Neural cell (in vitro differentiated cells): ENCODE data around the gene GPR63. TPM values are rescaled to one million over a fixed set of nuclear protein-coding genes. Genes with fewer than 3 reads are reported as not detected.

Experiments used
- H2AFZ ChIP-seq: fragments of 200-600, 300-800 bp; sonication (generic), shearing (Covaris generic); 2 replicates; pipeline ENCODE4 v1.6.0; 2014; ENCODE audit warnings: low read depth, mild to moderate bottlenecking, antibody characterized with exemption, low read length, moderate library complexity
- H3F3A ChIP-seq: fragments of 200-600 bp; shearing (Covaris generic); 2 replicates; pipeline ENCODE4 v1.6.1; 2016; ENCODE audit warnings: mild to moderate bottlenecking, moderate library complexity, mixed read lengths, antibody characterized with exemption, low read length; ENCODE audit not compliant: insufficient read depth, poor library complexity, severe bottlenecking
- H3K27ac ChIP-seq: fragments of 200-600, 300-800 bp; sonication (generic), shearing (Covaris generic); 2 replicates; pipeline ENCODE4 v1.5.1; 2014; ENCODE audit warnings: mild to moderate bottlenecking, low read length, moderate library complexity
- H3K27me3 ChIP-seq: fragments of 300-800, 200-600 bp; sonication (generic), shearing (Covaris generic); 2 replicates; pipeline ENCODE4 v1.6.0; 2014; ENCODE audit warnings: mild to moderate bottlenecking, low read depth, low read length, moderate library complexity; ENCODE audit not compliant: insufficient read depth
- H3K36me3 ChIP-seq: fragments of 300-800, 200-600 bp; sonication (generic), shearing (Covaris generic); 2 replicates; pipeline ENCODE4 v1.5.1; 2014; ENCODE audit warnings: mild to moderate bottlenecking, antibody characterized with exemption, low read length, moderate library complexity; ENCODE audit not compliant: insufficient read depth
- H3K4me2 ChIP-seq: fragments of 300-800, 200-600 bp; sonication (generic), shearing (Covaris generic); 2 replicates; pipeline ENCODE4 v1.6.0; 2014; ENCODE audit warnings: mild to moderate bottlenecking, low read length
- H3K4me3 ChIP-seq: fragments of 300-800, 200-600 bp; sonication (generic), shearing (Covaris generic); 2 replicates; pipeline ENCODE4 v1.5.1; 2014; ENCODE audit warnings: mild to moderate bottlenecking, low read length, moderate library complexity
- H3K79me2 ChIP-seq: fragments of 200-600 bp; shearing (Covaris generic); replicated peaks from 2 replicates; pipeline ENCODE4 v1.6.0; 2014; ENCODE audit warnings: mild to moderate bottlenecking, low read length, moderate library complexity; ENCODE audit not compliant: insufficient read depth
- H3K9ac ChIP-seq: fragments of 300-800, 200-600 bp; sonication (generic), shearing (Covaris generic); 2 replicates; pipeline ENCODE4 v1.6.1; 2016; ENCODE audit warnings: mild to moderate bottlenecking, low read length, mixed read lengths
- H3K9me2 ChIP-seq: fragments of 200-600 bp; shearing (Covaris generic); 2 replicates; pipeline ENCODE4 v1.6.1; 2016; ENCODE audit warnings: mild to moderate bottlenecking, low read length, mixed read lengths; ENCODE audit not compliant: insufficient read depth
- H3K9me3 ChIP-seq: fragments of 200-600, 300-800 bp; sonication (generic), shearing (Covaris generic); 2 replicates; pipeline ENCODE4 v1.6.1; 2016; ENCODE audit warnings: mild to moderate bottlenecking, mixed run types, low read length, moderate library complexity, mixed read lengths
- H4K20me1 ChIP-seq: fragments of 200-600 bp; shearing (Covaris generic); 2 replicates; pipeline ENCODE4 v1.6.1; 2016; ENCODE audit warnings: mild to moderate bottlenecking, mixed run types; ENCODE audit not compliant: insufficient read depth
- CTCF ChIP-seq: fragments of 450-650 bp; IDR thresholded peaks from 2 replicates; pipeline ENCODE4 v1.5.1; 2014; ENCODE audit warnings: antibody characterized with exemption, mild to moderate bottlenecking, moderate library complexity; ENCODE audit not compliant: poor library complexity, severe bottlenecking
- EP300 ChIP-seq: fragments of 450-650 bp; conservative IDR thresholded peaks from 2 replicates; pipeline ENCODE4 v1.6.1; 2014; ENCODE audit warnings: antibody characterized with exemption, mild to moderate bottlenecking, moderate library complexity; ENCODE audit not compliant: poor library complexity, severe bottlenecking
- EZH2 ChIP-seq: fragments of 200-600, 300-800 bp; shearing (Covaris generic), sonication (generic); IDR thresholded peaks from 2 replicates; pipeline ENCODE4 v1.6.1; 2014; ENCODE audit warnings: antibody characterized with exemption, low read length, borderline replicate concordance, mild to moderate bottlenecking; ENCODE audit not compliant: insufficient read depth, poor library complexity, severe bottlenecking
- MXI1 ChIP-seq: fragments of 450-650 bp; conservative IDR thresholded peaks from 2 replicates; pipeline ENCODE4 v1.6.1; 2014; ENCODE audit warnings: antibody characterized with exemption, mild to moderate bottlenecking; ENCODE audit not compliant: poor library complexity, severe bottlenecking
- POLR2AphosphoS5 ChIP-seq: IDR thresholded peaks from 2 replicates; pipeline ENCODE4 v1.6.1; 2012
- RAD21 ChIP-seq: fragments of 450-650 bp; conservative IDR thresholded peaks from 2 replicates; pipeline ENCODE4 v1.6.1; 2014; ENCODE audit warnings: antibody characterized with exemption, mild to moderate bottlenecking, moderate library complexity
- REST ChIP-seq: IDR thresholded peaks from 2 replicates; pipeline ENCODE4 v1.6.1; 2012; ENCODE audit warnings: borderline replicate concordance
- SMC3 ChIP-seq: fragments of 450-650 bp; conservative IDR thresholded peaks from 2 replicates; pipeline ENCODE4 v1.6.1; 2014; ENCODE audit warnings: antibody characterized with exemption, mild to moderate bottlenecking, moderate library complexity; ENCODE audit not compliant: poor library complexity
- TAF1 ChIP-seq: IDR thresholded peaks from 2 replicates; pipeline ENCODE4 v1.6.1; 2012; ENCODE audit warnings: low read depth
- polyA plus RNA-seq: library from polyadenylated mRNA; depleted of rRNA; stranded (reverse); fragments of >200 nt; gene quantifications from 2 replicates; pipeline ENCODE4 v1.2.3, GENCODE V29; 2014

Gene GPR63
- polyA plus RNA-seq, 1 donor from 2014 or later, result 1.6 TPM

GRCh38 chr6:96787846-96788580 is 49.3 kb downstream of the GPR63 start:
- Histone ChIP-seq H3K79me2 (no peaks in the 10 kb centered on the region), H3K9me3 (no peaks in the 10 kb centered on the region), H3K27me3 (no peaks in the 10 kb centered on the region), H3K9ac (no peak overlapping the region), H3F3A (no peaks in the 10 kb centered on the region), H3K27ac (no peak overlapping the region), H3K4me3 (no peak overlapping the region), H4K20me1 (no peaks in the 10 kb centered on the region), H3K9me2 (no peaks in the 10 kb centered on the region), H3K4me2 (no peak overlapping the region), H2AFZ (no peak overlapping the region), H3K36me3 (no peaks in the 10 kb centered on the region)
- TF ChIP-seq POLR2AphosphoS5 (no peak), TAF1 (no peak), RAD21 (no peak), CTCF (no peak), EP300 (no peak), SMC3 (no peak), MXI1 (no peak)

- Histone ChIP-seq H3K9me3 (no peaks in the 10 kb centered on the region), H3K79me2 (no peaks in the 10 kb centered on the region), H3K4me3 (no peak overlapping the region), H4K20me1 (no peaks in the 10 kb centered on the region), H3K36me3 (no peaks in the 10 kb centered on the region), H3K27ac (no peak overlapping the region), H3K9me2 (no peaks in the 10 kb centered on the region), H3K9ac (no peak overlapping the region), H3K27me3 (no peaks in the 10 kb centered on the region), H2AFZ (no peak overlapping the region), H3F3A (no peaks in the 10 kb centered on the region), H3K4me2 (no peak overlapping the region)
- TF ChIP-seq POLR2AphosphoS5 (no peak), TAF1 (no peak), CTCF (no peak)
Measured at GRCh38 chr6:96786336-96786735, 50.9 kb downstream of the GPR63 start.

- Histone ChIP-seq H3K4me3 (no peak overlapping the region), H3K9me2 (no peaks in the 10 kb centered on the region), H4K20me1 (no peaks in the 10 kb centered on the region), H3F3A (no peaks in the 10 kb centered on the region), H3K36me3 (no peaks in the 10 kb centered on the region), H3K9ac (no peak overlapping the region), H3K9me3 (no peaks in the 10 kb centered on the region), H3K27ac (no peak overlapping the region), H2AFZ (no peak overlapping the region), H3K27me3 (no peaks in the 10 kb centered on the region), H3K79me2 (no peaks in the 10 kb centered on the region), H3K4me2 (no peak overlapping the region)
- no peak for TF ChIP-seq RAD21
- no peak for TF ChIP-seq EP300
- no peak for TF ChIP-seq SMC3
- no peak for TF ChIP-seq CTCF
- TF ChIP-seq EZH2, result no peak
- no peak for TF ChIP-seq REST
- no peak for TF ChIP-seq MXI1
- no peak for TF ChIP-seq POLR2AphosphoS5
- TF ChIP-seq TAF1, result no peak
Measured at GRCh38 chr6:96784650-96785049, 52.6 kb downstream of the GPR63 start.
